Vagina (tissue), 2 donors: ENCODE measurements around the gene SNX32. TPM values are rescaled to one million over a fixed set of nuclear protein-coding genes. Genes with fewer than 3 reads are reported as not detected.
A peak's percentile ranks its signal among the peaks of the same experiment; 100 is the strongest.

Experiments
- DNase-seq, 2 donors: peaks; one replicate each; pipeline ENCODE4 v3.0.0-alpha.2; 2017; ENCODE audit errors: extremely low spot score in 2 of 2
- H3K27ac ChIP-seq: fragments of 200-600 bp; sonication (generic); one replicate; pipeline ENCODE4 v1.5.1; 2019
- H3K27me3 ChIP-seq: fragments of 200-600 bp; sonication (generic); one replicate; pipeline ENCODE4 v1.5.1; 2019
- H3K36me3 ChIP-seq, 2 donors: fragments of 200-600 bp; sonication (generic); one replicate each; pipeline ENCODE4 v1.5.1; 2017 to 2019
- H3K4me1 ChIP-seq: fragments of 200-600 bp; sonication (generic); one replicate; pipeline ENCODE4 v1.5.1; 2019
- H3K4me3 ChIP-seq, 2 donors: fragments of 200-600 bp; sonication (generic); 1 replicate in 1 of 2; 2 replicates in 1 of 2; pipeline ENCODE4 v1.5.1; 2016 to 2019
- H3K9me3 ChIP-seq: fragments of 200-600 bp; sonication (generic); one replicate; pipeline ENCODE4 v1.5.1; 2019
- POLR2A ChIP-seq, 2 donors: fragments of 450-650 bp; IDR thresholded peaks; one replicate each; pipeline ENCODE4 v1.6.1; 2017; ENCODE audit warnings: antibody characterized with exemption in 2 of 2, mild to moderate bottlenecking in 2 of 2, moderate library complexity in 2 of 2
- POLR2AphosphoS5 ChIP-seq, 2 donors: sonication (generic); formaldehyde crosslinking; IDR thresholded peaks; one replicate each; pipeline ENCODE4 v1.9.0; 2017; ENCODE audit warnings: antibody characterized with exemption in 2 of 2, mild to moderate bottlenecking in 2 of 2, low read depth in 1 of 2; ENCODE audit not compliant: insufficient read depth in 1 of 2
- intact Hi-C: fragments of 100-400 bp; cut with DNase I; formaldehyde crosslinking; loops from one replicate; pipeline ENCODE4 v1.15.1; 2023
- total RNA-seq: library from RNA; depleted of rRNA; stranded (reverse); fragments of >200 nt; gene quantifications from one replicate; pipeline ENCODE4 v1.2.3, GENCODE V29; 2016
- TF ChIP-seq, protein P1 (sequence below), 3 experiments: fragments of 450-650 bp in 2 of 3; fragments of 200-600 bp in 1 of 3; sonication (generic) in 1 of 3; IDR thresholded peaks; one replicate each; pipeline ENCODE4 v1.5.1; 2017 to 2019; ENCODE audit warnings: antibody characterized with exemption in 3 of 3, mild to moderate bottlenecking in 2 of 3, moderate library complexity in 2 of 3

Gene SNX32
- total RNA-seq, 1 donor from 2014 or later = 1.5 TPM

DNA sequence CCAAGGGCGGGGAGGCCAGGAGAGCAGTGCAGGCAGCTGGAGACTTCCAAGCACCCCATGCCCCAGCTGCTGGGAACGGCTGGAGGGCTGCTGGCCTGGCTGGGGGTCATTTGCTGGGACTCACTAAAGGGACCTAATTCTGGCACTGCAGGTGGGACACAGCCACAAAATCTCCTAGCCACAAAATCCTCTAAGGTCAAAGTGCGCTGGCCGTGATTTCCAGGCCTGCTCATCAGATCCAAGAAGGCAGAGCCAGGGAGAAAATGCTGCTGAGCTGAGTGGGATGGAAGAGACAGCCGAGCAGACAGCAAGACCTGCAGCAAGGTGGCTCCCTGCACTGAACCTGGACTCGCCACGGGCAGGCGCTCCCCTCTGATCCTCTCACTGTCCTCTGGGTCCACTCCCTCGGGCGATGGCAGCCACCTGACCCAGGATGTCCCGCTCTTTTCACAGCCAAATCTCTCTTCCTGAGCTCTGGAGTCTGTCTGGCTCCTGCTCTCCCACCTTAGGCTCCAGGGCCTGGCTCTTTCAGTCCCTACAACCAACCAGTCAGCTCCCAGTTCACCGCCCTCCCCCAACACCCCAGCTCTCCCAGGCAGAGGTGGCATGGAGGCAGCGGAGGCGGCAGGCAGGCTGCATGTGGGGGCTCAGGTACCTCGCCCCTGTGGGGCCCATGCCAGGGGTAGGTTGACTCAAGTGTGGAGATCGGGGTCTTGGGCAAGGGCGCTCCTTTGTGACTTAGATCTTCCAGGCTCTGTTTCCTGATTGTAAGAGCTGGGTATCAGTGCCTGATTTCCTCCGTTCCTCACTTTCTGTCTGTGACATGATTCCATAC is 32.4 kb upstream of the SNX32 start:
- no peak overlapping the region for H3K27ac ChIP-seq
- no peak for TF ChIP-seq POLR2AphosphoS5 (IDR thresholded peaks at IDR 0.05; ENCODE audit: insufficient read depth in 1 of 2, low read depth in 1 of 2)
- TF ChIP-seq, protein P1, sequence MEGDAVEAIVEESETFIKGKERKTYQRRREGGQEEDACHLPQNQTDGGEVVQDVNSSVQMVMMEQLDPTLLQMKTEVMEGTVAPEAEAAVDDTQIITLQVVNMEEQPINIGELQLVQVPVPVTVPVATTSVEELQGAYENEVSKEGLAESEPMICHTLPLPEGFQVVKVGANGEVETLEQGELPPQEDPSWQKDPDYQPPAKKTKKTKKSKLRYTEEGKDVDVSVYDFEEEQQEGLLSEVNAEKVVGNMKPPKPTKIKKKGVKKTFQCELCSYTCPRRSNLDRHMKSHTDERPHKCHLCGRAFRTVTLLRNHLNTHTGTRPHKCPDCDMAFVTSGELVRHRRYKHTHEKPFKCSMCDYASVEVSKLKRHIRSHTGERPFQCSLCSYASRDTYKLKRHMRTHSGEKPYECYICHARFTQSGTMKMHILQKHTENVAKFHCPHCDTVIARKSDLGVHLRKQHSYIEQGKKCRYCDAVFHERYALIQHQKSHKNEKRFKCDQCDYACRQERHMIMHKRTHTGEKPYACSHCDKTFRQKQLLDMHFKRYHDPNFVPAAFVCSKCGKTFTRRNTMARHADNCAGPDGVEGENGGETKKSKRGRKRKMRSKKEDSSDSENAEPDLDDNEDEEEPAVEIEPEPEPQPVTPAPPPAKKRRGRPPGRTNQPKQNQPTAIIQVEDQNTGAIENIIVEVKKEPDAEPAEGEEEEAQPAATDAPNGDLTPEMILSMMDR (IDR thresholded peaks at IDR 0.05) = no peak
- TF ChIP-seq POLR2A (IDR thresholded peaks at IDR 0.05) = no peak
- no peaks in the 10 kb centered on the region for H3K9me3 ChIP-seq
- no peak overlapping the region for H3K4me3 ChIP-seq
- intact Hi-C loops = no loop called here
- no peak for DNase-seq
- H3K36me3 ChIP-seq = no peaks in the 10 kb centered on the region
- H3K4me1 ChIP-seq = no peaks in the 10 kb centered on the region
- no peaks in the 10 kb centered on the region for H3K27me3 ChIP-seq

DNA sequence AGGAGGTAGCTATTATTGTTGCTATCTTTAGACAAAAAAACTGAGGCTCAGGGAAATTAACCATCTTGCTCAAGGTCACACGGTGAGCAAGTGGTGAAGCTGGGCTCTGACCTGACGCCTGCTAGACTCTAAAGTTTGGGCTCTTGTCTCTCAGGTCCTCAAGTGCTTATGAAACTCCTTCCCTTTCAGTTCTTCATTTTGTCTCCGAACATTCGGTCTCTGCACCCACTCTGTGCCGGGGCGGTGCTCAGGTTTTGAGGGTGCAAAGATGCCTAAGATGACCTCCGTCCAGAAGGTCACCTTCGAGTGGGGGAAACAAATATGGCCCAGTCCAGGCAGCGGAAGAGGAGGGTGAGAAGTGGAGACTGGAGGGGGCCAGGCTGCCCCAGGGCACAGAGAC is 30.9 kb upstream of the SNX32 start:
- H3K4me1 ChIP-seq = no peaks in the 10 kb centered on the region
- intact Hi-C loops = no loop called here
- H3K27me3 ChIP-seq = no peaks in the 10 kb centered on the region
- no peaks in the 10 kb centered on the region for H3K36me3 ChIP-seq
- H3K9me3 ChIP-seq = no peaks in the 10 kb centered on the region
- no peak overlapping the region for H3K27ac ChIP-seq
- no peak for DNase-seq
- H3K4me3 ChIP-seq = no peak overlapping the region
- TF ChIP-seq POLR2A (IDR thresholded peaks at IDR 0.05) = no peak
- TF ChIP-seq POLR2AphosphoS5 (IDR thresholded peaks at IDR 0.05; ENCODE audit: insufficient read depth in 1 of 2, low read depth in 1 of 2) = no peak
- TF ChIP-seq, protein P1 (IDR thresholded peaks at IDR 0.05) = no peak

DNA sequence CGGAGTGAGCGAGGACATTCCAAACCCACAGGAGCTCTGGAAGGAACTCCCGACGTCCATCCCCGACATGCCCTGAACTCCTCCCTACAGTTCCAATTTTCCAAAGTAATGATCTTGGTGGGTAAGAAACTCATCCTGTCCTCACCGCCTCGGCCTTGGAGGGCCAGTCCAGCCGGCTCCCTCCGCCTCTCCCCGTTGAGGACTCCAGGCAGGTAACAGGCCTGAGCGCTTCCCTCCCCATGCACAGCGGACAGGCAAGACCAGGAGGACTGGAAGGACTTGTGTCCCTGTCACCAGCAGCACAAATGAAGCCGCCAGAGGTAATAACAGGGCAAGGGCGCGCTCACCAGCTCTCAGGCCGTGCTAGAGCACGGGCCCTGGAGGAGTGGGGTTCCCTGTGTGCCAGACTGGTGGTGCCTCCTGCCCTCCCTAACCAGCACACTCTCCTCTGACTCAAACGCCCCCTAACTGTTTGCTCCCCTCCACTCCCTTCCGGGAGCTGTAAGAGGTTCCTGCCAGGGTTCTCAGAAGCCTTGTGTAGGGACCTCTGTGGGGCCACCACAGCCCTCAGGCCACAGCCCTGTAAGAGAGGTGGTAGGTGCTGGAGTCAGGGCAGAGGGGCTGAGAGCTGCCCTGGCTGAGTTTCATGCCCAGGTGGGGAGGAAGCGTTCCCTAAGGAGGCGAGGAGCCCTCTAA is 29.8 kb upstream of the SNX32 start:
- Histone ChIP-seq H3K36me3 (no peaks in the 10 kb centered on the region), H3K27me3 (no peaks in the 10 kb centered on the region), H3K27ac (no peak overlapping the region), H3K4me3 (no peak overlapping the region), H3K4me1 (no peaks in the 10 kb centered on the region), H3K9me3 (no peaks in the 10 kb centered on the region)
- intact Hi-C loops = no loop called here
- DNase-seq = no peak
- no peak for TF ChIP-seq POLR2A (IDR thresholded peaks at IDR 0.05)
- peak in 1 of 2 donors; percentile 37 for TF ChIP-seq POLR2AphosphoS5 (IDR thresholded peaks at IDR 0.05; ENCODE audit: insufficient read depth in 1 of 2, low read depth in 1 of 2)

DNA sequence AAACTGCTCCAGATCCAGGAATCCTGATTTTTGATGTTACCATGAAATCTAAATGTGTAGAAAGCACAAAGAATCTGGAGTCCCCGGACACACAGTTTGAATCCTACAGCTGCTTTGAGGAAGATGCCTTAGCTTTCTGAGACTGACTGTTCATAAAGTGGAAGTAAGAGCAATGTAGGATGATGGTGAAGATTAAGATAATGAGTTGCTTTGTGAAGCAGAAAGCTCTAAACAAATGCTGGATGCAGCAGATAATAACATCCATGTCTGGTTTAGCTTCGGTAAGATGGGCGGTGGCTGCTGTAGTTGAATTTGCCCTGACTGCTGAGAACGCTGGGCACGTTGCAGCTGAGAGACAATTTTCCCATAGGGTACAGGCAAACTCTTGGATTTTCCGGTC is 26.8 kb upstream of the SNX32 start:
- H3K27me3 ChIP-seq = no peaks in the 10 kb centered on the region
- intact Hi-C loops = no loop called here
- TF ChIP-seq POLR2AphosphoS5 (IDR thresholded peaks at IDR 0.05; ENCODE audit: insufficient read depth in 1 of 2, low read depth in 1 of 2) = no peak
- no peak for TF ChIP-seq POLR2A (IDR thresholded peaks at IDR 0.05)
- TF ChIP-seq, protein P1 (IDR thresholded peaks at IDR 0.05) = no peak

DNA sequence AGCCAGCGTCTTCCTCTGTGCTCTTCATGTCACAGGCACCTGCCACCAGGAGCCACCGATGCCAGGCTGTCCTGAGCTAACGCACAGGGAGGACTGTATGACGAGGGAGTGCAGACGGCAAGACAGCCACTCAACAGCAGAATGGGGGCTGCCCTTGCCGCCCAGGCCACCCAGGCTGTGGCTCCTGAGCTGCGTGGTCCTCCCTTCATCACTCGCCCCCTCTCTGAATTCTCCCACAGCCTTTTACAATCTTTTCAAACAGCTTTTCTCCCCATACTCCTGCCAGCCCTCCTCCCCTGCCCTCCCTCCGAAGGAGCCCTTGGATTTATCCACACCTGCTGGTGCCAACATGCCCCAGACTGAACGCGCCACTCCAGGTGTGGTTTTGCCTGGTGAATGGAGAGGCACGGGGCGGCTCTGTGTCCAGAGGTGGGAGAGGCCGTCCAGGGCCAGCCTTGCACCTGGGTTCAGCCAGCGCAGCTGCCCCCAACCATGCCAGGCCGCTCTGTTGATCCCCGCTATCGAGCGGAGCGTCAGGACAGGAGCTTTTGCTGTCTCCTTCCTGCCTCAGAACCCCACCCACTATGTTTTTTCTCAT is 24.9 kb upstream of the SNX32 start:
- Histone ChIP-seq H3K27ac (no peak overlapping the region), H3K4me3 (no peak overlapping the region), H3K9me3 (no peaks in the 10 kb centered on the region), H3K4me1 (peaks cover 3% of the 10 kb centered on the region), H3K36me3 (no peaks in the 10 kb centered on the region), H3K27me3 (no peaks in the 10 kb centered on the region)
- no peak for TF ChIP-seq POLR2A (IDR thresholded peaks at IDR 0.05)
- TF ChIP-seq POLR2AphosphoS5 (IDR thresholded peaks at IDR 0.05; ENCODE audit: insufficient read depth in 1 of 2, low read depth in 1 of 2) = no peak
- TF ChIP-seq, protein P1 (IDR thresholded peaks at IDR 0.05) = no peak
- intact Hi-C loops = no loop called here
- no peak for DNase-seq

More for the DNA sequence above, 26.8 kb upstream of the SNX32 start:
- Histone ChIP-seq H3K4me3 (no peak overlapping the region), H3K36me3 (no peaks in the 10 kb centered on the region), H3K27ac (no peak overlapping the region), H3K4me1 (no peaks in the 10 kb centered on the region), H3K9me3 (no peaks in the 10 kb centered on the region)
- no peak for DNase-seq
